Fibroblast of gingiva (primary cell): ENCODE results near the gene ACKR2.
"Not testable (repeated sequence)": the region's sequence is repeated elsewhere in the genome, so short reads cannot be mapped to it uniquely, and the experiment has no call there.

Experiments
- DNase-seq: peaks from one replicate; pipeline ENCODE4 v3.0.0-alpha.2; 2011; ENCODE audit warnings: low read depth

ACKR2 gene

GRCh38 chr3:42801784-42802183, 7.5 kb upstream of the ACKR2 start:
- DNase-seq, result no peak

- DNase-seq, result no peak
Observed at GRCh38 chr3:42802876-42803413, 6.3 kb upstream of the ACKR2 start.

GRCh38 chr3:42803414-42804105, 5.7 kb upstream of the ACKR2 start:
- DNase-seq, result peak; percentile 5

GRCh38 chr3:42804106-42804830, 5.0 kb upstream of the ACKR2 start, which contains the start of gene HIGD1A:
Gene HIGD1A, minus strand, starts transcription at chr3:42804490. Its CDS starts 10,237 bp downstream, at chr3:42794253.
- DNase-seq, result peak; percentile 95

- DNase-seq, result no peak
Observed at GRCh38 chr3:42804831-42805132, 4.5 kb upstream of the ACKR2 start.

- no peak for DNase-seq
Observed at GRCh38 chr3:42805141-42805821, 4.0 kb upstream of the ACKR2 start.

- DNase-seq, result no peak
Observed at GRCh38 chr3:42807929-42808328, 1.3 kb upstream of the ACKR2 start.

GRCh38 chr3:42810706-42811105, 1.5 kb downstream of the ACKR2 start:
- not testable (repeated sequence) for DNase-seq

- not testable (repeated sequence) for DNase-seq
Observed at GRCh38 chr3:42811118-42811883, 2.1 kb downstream of the ACKR2 start.

GRCh38 chr3:42814246-42814645, 5.0 kb downstream of the ACKR2 start:
- no peak for DNase-seq

GRCh38 chr3:42814914-42815507, 5.8 kb downstream of the ACKR2 start:
- no peak for DNase-seq

GRCh38 chr3:42815826-42816225, 6.6 kb downstream of the ACKR2 start:
- DNase-seq, result no peak

GRCh38 chr3:42819351-42819965, 10.2 kb downstream of the ACKR2 start:
- no peak for DNase-seq

GRCh38 chr3:42820746-42821051, 11.5 kb downstream of the ACKR2 start:
- no peak for DNase-seq

- no peak for DNase-seq
Observed at GRCh38 chr3:42822828-42823227, 13.6 kb downstream of the ACKR2 start.

GRCh38 chr3:42823351-42823750, 14.1 kb downstream of the ACKR2 start:
- DNase-seq, result no peak

- DNase-seq, result no peak
Observed at GRCh38 chr3:42826141-42826540, 16.9 kb downstream of the ACKR2 start.

GRCh38 chr3:42827023-42827422, 17.8 kb downstream of the ACKR2 start:
- no peak for DNase-seq

GRCh38 chr3:42827654-42828053, 18.4 kb downstream of the ACKR2 start:
- DNase-seq, result no peak

GRCh38 chr3:42829083-42829627, 19.9 kb downstream of the ACKR2 start:
- DNase-seq, result no peak
